ENCODE measurements around the gene NT5DC3. TPM values are rescaled to one million over a fixed set of nuclear protein-coding genes. Genes with fewer than 3 reads are reported as not detected.

Gene NT5DC3
- total RNA-seq, 1 experiment from 2014 or later = 12.5 TPM

- POLR2A ChIA-PET = interaction anchor here (0.6 to 1.6 kb wide), 3 partner anchors 47 to 223 kb away, joined by 3 to 7 read pairs (median 3); partner anchors contain the start of gene HSP90B1
- peak; percentile 44; the same call in 1 of the 2 replicates for TF ChIP-seq HMGXB4 (CRISPR knock-in tag; IDR thresholded peaks at IDR 0.05)
- TF ChIP-seq MLX (CRISPR knock-in tag; IDR thresholded peaks at IDR 0.05) = no peak
- no peak overlapping the region for H3K27ac Mint-ChIP-seq
- H3K27me3 Mint-ChIP-seq (ENCODE audit: low read depth) = peaks cover 6% of the 10 kb centered on the region; the same call in 1 of the 2 replicates
- CTCF ChIA-PET = interaction anchor here (0.6 to 1.8 kb wide), 5 partner anchors 21 to 269 kb away, joined by 3 to 7 read pairs (median 4); no protein-coding TSS in a partner anchor
- no peaks in the 10 kb centered on the region for H3K9me3 Mint-ChIP-seq
- ATAC-seq = no peak
- peaks cover 27% of the 10 kb centered on the region for H3K4me1 Mint-ChIP-seq
- peaks cover 8% of the 10 kb centered on the region for H3K36me3 Mint-ChIP-seq
- DNase-seq (ENCODE audit: low spot score) = peak; percentile 15
- peak overlapping the region; percentile 86 for H3K4me3 Mint-ChIP-seq
These were observed 565 bp downstream of the NT5DC3 start for GRCh38 chr12:103840462-103840875.

- H3K36me3 Mint-ChIP-seq = peaks cover 8% of the 10 kb centered on the region
- no peaks in the 10 kb centered on the region for H3K9me3 Mint-ChIP-seq
- DNase-seq (ENCODE audit: low spot score) (no peak), ATAC-seq (no peak)
- H3K27ac Mint-ChIP-seq = no peak overlapping the region
- peak overlapping the region; percentile 86 for H3K4me3 Mint-ChIP-seq
- peaks cover 6% of the 10 kb centered on the region; the same call in 1 of the 2 replicates for H3K27me3 Mint-ChIP-seq (ENCODE audit: low read depth)
- POLR2A ChIA-PET = interaction anchor here (1.1 to 1.6 kb wide), 2 partner anchors 90 to 224 kb away, joined by 3 to 7 read pairs; partner anchors contain the start of gene HSP90B1
- TF ChIP-seq JUN (CRISPR knock-in tag; IDR thresholded peaks at IDR 0.05) (no peak), PRRX2 (CRISPR knock-in tag; IDR thresholded peaks at IDR 0.05) (no peak), PRDM15 (CRISPR knock-in tag; IDR thresholded peaks at IDR 0.05) (no peak), FOXJ3 (CRISPR knock-in tag; IDR thresholded peaks at IDR 0.05; ENCODE audit: borderline replicate concordance) (no peak)
- CTCF ChIA-PET = interaction anchor here (0.8 to 1.6 kb wide), 2 partner anchors 207 to 270 kb away, joined by 3 to 6 read pairs; no protein-coding TSS in a partner anchor
- H3K4me1 Mint-ChIP-seq = peaks cover 31% of the 10 kb centered on the region
These were observed 1.2 kb downstream of the NT5DC3 start for GRCh38 chr12:103839609-103840461.

- DNase-seq (ENCODE audit: low spot score) (no peak), ATAC-seq (no peak)
- Mint-ChIP-seq H3K27me3 (ENCODE audit: low read depth) (peaks cover 5% of the 10 kb centered on the region; the same call in 1 of the 2 replicates), H3K36me3 (peaks cover 8% of the 10 kb centered on the region), H3K27ac (no peak overlapping the region), H3K9me3 (no peaks in the 10 kb centered on the region), H3K4me3 (peak overlapping the region; percentile 86; the same call in 1 of the 2 replicates), H3K4me1 (peaks cover 36% of the 10 kb centered on the region)
- CTCF ChIA-PET = no interaction called here
- POLR2A ChIA-PET = no interaction called here
- TF ChIP-seq ZNF219 (CRISPR knock-in tag; IDR thresholded peaks at IDR 0.05; ENCODE audit: borderline replicate concordance) = no peak
- no peak for TF ChIP-seq ZBTB43 (CRISPR knock-in tag; IDR thresholded peaks at IDR 0.05)
- TF ChIP-seq PREB (CRISPR knock-in tag; IDR thresholded peaks at IDR 0.05; ENCODE audit: borderline replicate concordance) = no peak
- no peak for TF ChIP-seq MAX (CRISPR knock-in tag; IDR thresholded peaks at IDR 0.05)
- TF ChIP-seq NR2C2 (CRISPR knock-in tag; IDR thresholded peaks at IDR 0.05) = no peak
- TF ChIP-seq ZNF263 (CRISPR knock-in tag; IDR thresholded peaks at IDR 0.05; ENCODE audit: low read depth) = no peak
- TF ChIP-seq ZNF512 (CRISPR knock-in tag; IDR thresholded peaks at IDR 0.05; ENCODE audit: borderline replicate concordance) = no peak
- no peak for TF ChIP-seq NFE2L1 (CRISPR knock-in tag; IDR thresholded peaks at IDR 0.05)
- no peak for TF ChIP-seq OVOL2 (CRISPR knock-in tag; IDR thresholded peaks at IDR 0.05; ENCODE audit: borderline replicate concordance)
- TF ChIP-seq ZNF423 (CRISPR knock-in tag; IDR thresholded peaks at IDR 0.05) = no peak
- TF ChIP-seq CREB1 (CRISPR knock-in tag; IDR thresholded peaks at IDR 0.05) = no peak
- TF ChIP-seq RELA (CRISPR knock-in tag; IDR thresholded peaks at IDR 0.05; ENCODE audit: borderline replicate concordance) = no peak
- TF ChIP-seq ZNF396 (CRISPR knock-in tag; IDR thresholded peaks at IDR 0.05; ENCODE audit: borderline replicate concordance) = no peak
- no peak for TF ChIP-seq SMAD3 (CRISPR knock-in tag; IDR thresholded peaks at IDR 0.05; ENCODE audit: borderline replicate concordance)
These were observed 1.9 kb downstream of the NT5DC3 start for GRCh38 chr12:103839103-103839502.

Data from WTC11 (cell line).